IMR-90 (cell line): ENCODE data around the gene TREH. TPM values are rescaled to one million over a fixed set of nuclear protein-coding genes. Genes with fewer than 3 reads are reported as not detected.

Experiments used
- ATAC-seq: fragments of 200-7000 bp; cut with Tn5 transposase; 2 replicates; pipeline ENCODE4 v1.9.1; 2020; ENCODE audit warnings: low read depth, mild to moderate bottlenecking, moderate library complexity
- BruUV-seq: library from RNA; stranded (reverse); fragments of 400-500 nt; replicated peaks from 2 replicates; lab custom pipeline; 2021; lab: Mats Ljungman, UMichigan
- CTCF ChIA-PET: fragments of 300-600 bp; formaldehyde crosslinking; extraction: SDS; loops from one replicate; lab custom pipeline; 2021; ENCODE audit warnings: antibody characterized with exemption; lab: Yijun Ruan, JAX
- POLR2A ChIA-PET: fragments of 300-600 bp; sonication (Branson Sonifier 250); formaldehyde crosslinking; loops from one replicate; lab custom pipeline; 2022; ENCODE audit warnings: antibody characterized with exemption; ENCODE audit not compliant: unreplicated experiment; lab: Charles Lee
- DNase-seq: peaks from one replicate; pipeline ENCODE4 v3.0.0; 2013
- H2AFZ ChIP-seq: replicated peaks from 2 replicates; pipeline ENCODE3; 2013; ENCODE audit warnings: low read length, mild to moderate bottlenecking; ENCODE audit not compliant: poor library complexity
- H2AK5ac ChIP-seq: 2 replicates; pipeline ENCODE4 v1.6.1; 2013; ENCODE audit warnings: low read depth, low read length, inconsistent platforms
- H2AK9ac ChIP-seq: replicated peaks from 2 replicates; pipeline ENCODE3; 2013; ENCODE audit warnings: mild to moderate bottlenecking, low read depth, low read length, moderate library complexity; ENCODE audit not compliant: poor library complexity
- H2BK120ac ChIP-seq: 2 replicates; pipeline ENCODE4 v1.6.1; 2013; ENCODE audit warnings: low read depth, low read length, inconsistent platforms
- H2BK15ac ChIP-seq: 3 replicates; pipeline ENCODE4 v1.6.1; 2013; ENCODE audit warnings: low read depth, low read length, inconsistent platforms
- H2BK20ac ChIP-seq: 2 replicates; pipeline ENCODE4 v1.6.1; 2013; ENCODE audit warnings: low read depth, mild to moderate bottlenecking, inconsistent platforms, low read length, moderate library complexity
- H2BK5ac ChIP-seq: 2 replicates; pipeline ENCODE4 v1.6.1; 2013; ENCODE audit warnings: mild to moderate bottlenecking, low read depth, low read length, inconsistent platforms; ENCODE audit not compliant: poor library complexity, severe bottlenecking
- H3K14ac ChIP-seq: replicated peaks from 2 replicates; pipeline ENCODE4 v1.6.1; 2013; ENCODE audit warnings: low read depth, low read length, inconsistent platforms
- H3K18ac ChIP-seq: 2 replicates; pipeline ENCODE4 v1.6.1; 2013; ENCODE audit warnings: low read depth, low read length, control low read depth
- H3K23ac ChIP-seq: 2 replicates; pipeline ENCODE4 v1.6.1; 2013; ENCODE audit warnings: low read depth, low read length, inconsistent platforms
- H3K27ac ChIP-seq: 2 replicates; pipeline ENCODE4 v1.5.1; 2013; ENCODE audit warnings: mild to moderate bottlenecking, control low read depth, low read length; ENCODE audit not compliant: insufficient read depth
- H3K27me3 ChIP-seq: 2 replicates; pipeline ENCODE4 v1.6.1; 2013; ENCODE audit warnings: low read length; ENCODE audit not compliant: control insufficient read depth, insufficient read depth
- H3K36me3 ChIP-seq: 2 replicates; pipeline ENCODE4 v1.6.1; 2013; ENCODE audit warnings: low read length, mixed read lengths; ENCODE audit not compliant: control insufficient read depth, insufficient read depth
- H3K4ac ChIP-seq: 2 replicates; pipeline ENCODE4 v1.6.1; 2013; ENCODE audit warnings: low read depth, low read length, inconsistent platforms
- H3K4me1 ChIP-seq: 2 replicates; pipeline ENCODE4 v1.6.1; 2013; ENCODE audit warnings: low read length, mixed read lengths; ENCODE audit not compliant: control insufficient read depth, insufficient read depth
- H3K4me2 ChIP-seq: 2 replicates; pipeline ENCODE4 v1.6.1; 2013; ENCODE audit warnings: low read depth, mild to moderate bottlenecking, control low read depth, low read length, moderate library complexity
- H3K4me3 ChIP-seq: 2 replicates; pipeline ENCODE4 v1.5.1; 2013; ENCODE audit warnings: low read depth, mild to moderate bottlenecking, control low read depth, low read length, moderate library complexity; ENCODE audit not compliant: insufficient read depth
- H3K56ac ChIP-seq: 2 replicates; pipeline ENCODE4 v1.6.1; 2013; ENCODE audit warnings: low read length, inconsistent platforms; ENCODE audit not compliant: insufficient read depth; ENCODE audit errors: extremely low read depth
- H3K79me1 ChIP-seq, 2 experiments: 2 replicates each; pipeline ENCODE4 v1.6.1; 2013; ENCODE audit warnings: low read length in 2 of 2, inconsistent platforms in 1 of 2, low read depth in 1 of 2
- H3K9ac ChIP-seq: 2 replicates; pipeline ENCODE4 v1.6.1; 2013; ENCODE audit warnings: low read depth, low read length, control low read depth
- H3K9me1 ChIP-seq: 2 replicates; pipeline ENCODE4 v1.6.1; 2013; ENCODE audit warnings: low read length, inconsistent platforms; ENCODE audit not compliant: insufficient read depth
- H3K9me3 ChIP-seq: 2 replicates; pipeline ENCODE4 v1.6.1; 2013; ENCODE audit warnings: low read length; ENCODE audit not compliant: control insufficient read depth, insufficient read depth
- H4K20me1 ChIP-seq: 2 replicates; pipeline ENCODE4 v1.6.1; 2013; ENCODE audit warnings: low read length, inconsistent platforms; ENCODE audit not compliant: insufficient read depth
- H4K5ac ChIP-seq: 2 replicates; pipeline ENCODE4 v1.6.1; 2013; ENCODE audit warnings: mild to moderate bottlenecking, low read depth, low read length, control low read depth
- H4K8ac ChIP-seq, 2 experiments: 2 replicates each; pipeline ENCODE4 v1.6.1; 2013; ENCODE audit warnings: low read depth in 2 of 2, low read length in 2 of 2, control low read depth in 1 of 2, inconsistent platforms in 1 of 2
- H4K91ac ChIP-seq: 2 replicates; pipeline ENCODE4 v1.6.1; 2013; ENCODE audit warnings: low read depth, low read length, inconsistent platforms; ENCODE audit not compliant: insufficient read depth
- BHLHE40 ChIP-seq: fragments of 150-350 bp; IDR thresholded peaks from 2 replicates; pipeline ENCODE4 v1.6.1; 2016; ENCODE audit warnings: mild to moderate bottlenecking, low read depth, low read length
- CEBPB ChIP-seq: IDR thresholded peaks from 2 replicates; pipeline ENCODE4 v1.6.1; 2012; ENCODE audit warnings: low read depth, low read length, improper control_type of control experiment
- CHD1 ChIP-seq: IDR thresholded peaks from 2 replicates; pipeline ENCODE4 v1.6.1; 2012; ENCODE audit warnings: low read depth, low read length, improper control_type of control experiment
- CTCF ChIP-seq: conservative IDR thresholded peaks from 2 replicates; pipeline ENCODE4 v1.5.1; 2012; ENCODE audit warnings: mild to moderate bottlenecking, low read depth, low read length, improper control_type of control experiment
- ELK1 ChIP-seq: fragments of 150-350 bp; IDR thresholded peaks from 2 replicates; pipeline ENCODE4 v1.6.1; 2016; ENCODE audit warnings: low read depth, mild to moderate bottlenecking, low read length, moderate library complexity, borderline replicate concordance
- FOS ChIP-seq: fragments of 150-350 bp; IDR thresholded peaks from 2 replicates; pipeline ENCODE4 v1.6.1; 2016; ENCODE audit warnings: low read depth, low read length
- MAFK ChIP-seq: IDR thresholded peaks from 2 replicates; pipeline ENCODE4 v1.6.1; 2012; ENCODE audit warnings: low read depth, low read length, improper control_type of control experiment
- MAZ ChIP-seq: IDR thresholded peaks from 2 replicates; pipeline ENCODE4 v1.6.1; 2012; ENCODE audit warnings: low read depth, mild to moderate bottlenecking, low read length, improper control_type of control experiment, moderate library complexity, borderline replicate concordance
- MXI1 ChIP-seq: IDR thresholded peaks from 2 replicates; pipeline ENCODE4 v1.6.1; 2012; ENCODE audit warnings: low read depth, mild to moderate bottlenecking, low read length, moderate library complexity, borderline replicate concordance
- NFE2L2 ChIP-seq: fragments of 150-350 bp; IDR thresholded peaks from 2 replicates; pipeline ENCODE4 v1.6.1; 2016; ENCODE audit warnings: low read depth, mild to moderate bottlenecking, low read length
- POLR2A ChIP-seq: IDR thresholded peaks from 2 replicates; pipeline ENCODE4 v1.6.1; 2012; ENCODE audit warnings: mild to moderate bottlenecking, low read depth, low read length
- RAD21 ChIP-seq: IDR thresholded peaks from 2 replicates; pipeline ENCODE4 v1.6.1; 2012; ENCODE audit warnings: low read length, improper control_type of control experiment
- RCOR1 ChIP-seq: IDR thresholded peaks from 2 replicates; pipeline ENCODE4 v1.6.1; 2012; ENCODE audit warnings: mild to moderate bottlenecking, low read length, improper control_type of control experiment; ENCODE audit not compliant: insufficient replicate concordance
- RFX5 ChIP-seq: IDR thresholded peaks from 2 replicates; pipeline ENCODE4 v1.8.0; 2012; ENCODE audit warnings: low read depth, mild to moderate bottlenecking, low read length, moderate library complexity
- SMC3 ChIP-seq: fragments of 150-350 bp; IDR thresholded peaks from 2 replicates; pipeline ENCODE4 v1.6.1; 2016; ENCODE audit warnings: low read depth, mild to moderate bottlenecking, antibody characterized with exemption, low read length, moderate library complexity
- USF2 ChIP-seq: fragments of 150-350 bp; IDR thresholded peaks from 2 replicates; pipeline ENCODE4 v1.6.1; 2017; ENCODE audit warnings: mild to moderate bottlenecking, antibody characterized with exemption, low read length, low read depth
- WGBS, 2 experiments: methylation state at CpG; one replicate each; pipeline versions ENCODE4 v1.1.5 to v1.1.7; 2013; ENCODE audit warnings: missing lambda C conversion rate in 2 of 2; ENCODE audit not compliant: insufficient read length in 1 of 2; ENCODE audit errors: extremely low coverage in 2 of 2; 5-methylcytosine and 5-hydroxymethylcytosine counted together
- dilution Hi-C: fragments of 300-500 bp; cut with HindIII; formaldehyde crosslinking; loops from one replicate; pipeline ENCODE4 v1.14.3; 2018; ENCODE audit warnings: low sequenced_read_pairs; ENCODE audit not compliant: unreplicated experiment
- in situ Hi-C: fragments of 300-500 bp; cut with MboI; formaldehyde crosslinking; loops from 3 replicates; pipeline ENCODE4 v1.14.3; 2019; ENCODE audit warnings: low sequenced_read_pairs, inconsistent platforms, mixed read lengths
- intact Hi-C: fragments of 100-400 bp; cut with micrococcal nuclease; formaldehyde crosslinking; loops from 2 replicates; pipeline ENCODE4 v1.10.0; 2022
- polyA plus RNA-seq, 3 experiments: library from polyadenylated mRNA; depleted of rRNA; stranded (reverse); fragments of >200 nt; gene quantifications; 2 replicates each; pipeline ENCODE4 v1.2.3, GENCODE V29; 2012; ENCODE audit warnings: low replicate concordance in 1 of 3
- total RNA-seq: library from RNA; depleted of rRNA; stranded (reverse); fragments of >200 nt; gene quantifications from 2 replicates; pipeline ENCODE4 v1.2.3, GENCODE V29; 2012

Gene TREH
- total and polyA plus RNA-seq, 2 of the 4 experiments (the other 2 are of a cell fraction): not detected

GRCh38 chr11:118633319-118633690 lies 46.1 kb downstream of the TREH start:
- Histone ChIP-seq H3K9me3 (no peaks in the 10 kb centered on the region), H3K18ac (no peak overlapping the region), H3K14ac (peak overlapping the region; percentile 54; the same call in 1 of the 2 replicates), H3K9ac (no peak overlapping the region), H3K27ac (no peak overlapping the region), H2BK5ac (no peak overlapping the region), H3K9me1 (peaks cover 41% of the 10 kb centered on the region), H3K4me2 (no peak overlapping the region), H4K20me1 (peaks cover 70% of the 10 kb centered on the region), H4K5ac (0 out of 2 replicates have a peak overlapping the region, but pooled peaks have one; percentile 5), H3K4ac (no peak overlapping the region), H2BK120ac (no peak overlapping the region; the same call in 1 of the 2 replicates), H4K8ac (no peak overlapping the region), H3K4me3 (no peak overlapping the region), H3K27me3 (no peaks in the 10 kb centered on the region), H2BK20ac (no peak overlapping the region), H3K79me1 (peaks cover 53 to 95% of the 10 kb centered on the region in 2 experiments), H2AK5ac (peak overlapping the region; percentile 47; the same call in 1 of the 2 replicates), H3K23ac (peak overlapping the region; percentile 23; the same call in 1 of the 2 replicates), H3K4me1 (peaks cover 20% of the 10 kb centered on the region), H2AK9ac (no peak overlapping the region), H3K56ac (no peak overlapping the region), H3K36me3 (peaks cover 86% of the 10 kb centered on the region), H2AFZ (no peak overlapping the region), H4K91ac (no peak overlapping the region), H2BK15ac (no peak overlapping the region)
- no peak for TF ChIP-seq USF2
- TF ChIP-seq CEBPB: no peak
- no peak for TF ChIP-seq BHLHE40
- no peak for TF ChIP-seq FOS
- no peak for TF ChIP-seq MXI1
- no peak for TF ChIP-seq RFX5
- no peak for TF ChIP-seq MAFK
- TF ChIP-seq SMC3: no peak
- TF ChIP-seq MAZ: no peak
- TF ChIP-seq RAD21: no peak
- TF ChIP-seq NFE2L2: no peak
- TF ChIP-seq CHD1: no peak
- no peak for TF ChIP-seq ELK1
- TF ChIP-seq POLR2A: no peak; the same call in 1 of the 2 replicates
- TF ChIP-seq RCOR1: no peak
- no peak for TF ChIP-seq CTCF
- ChIA-PET CTCF (no interaction called here), POLR2A (interaction anchor here (1.2 kb wide), 1 partner anchor 11 kb away, joined by 3 read pairs; no protein-coding TSS in a partner anchor)
- ATAC-seq: no peak
- no CpG with 5 or more reads among the region's 1 CpG for WGBS, 2 experiments
- dilution Hi-C loops: no loop called here
- no peak for DNase-seq
- no TSS peak for BruUV-seq
- intact Hi-C loops: no loop called here
- in situ Hi-C loops: no loop called here
